ENCODE measurements around the gene LRRC52. TPM values are rescaled to one million over a fixed set of nuclear protein-coding genes. Genes with fewer than 3 reads are reported as not detected.

Gene LRRC52
- total RNA-seq, 6 experiments from 2014 or later, result not detected

DNA sequence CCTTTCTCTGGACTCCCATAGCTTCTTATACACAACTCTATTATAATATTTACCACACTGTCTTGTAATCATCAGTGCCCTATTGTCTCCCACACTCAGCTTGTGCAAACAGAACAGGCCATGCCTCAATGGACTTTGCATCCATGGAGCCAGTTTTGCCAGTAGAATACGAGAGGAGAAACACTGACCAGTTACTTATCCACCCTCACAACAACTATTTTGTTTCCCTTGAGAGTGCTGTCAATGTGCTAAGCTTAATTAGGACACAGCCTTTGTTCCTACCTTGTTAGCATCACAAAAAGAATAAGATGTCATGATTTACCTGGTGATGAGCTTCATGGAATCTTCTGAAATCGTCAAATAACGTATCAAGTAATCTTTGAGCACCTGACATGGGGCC is 18.1 kb upstream of the LRRC52 start:
- H3K27me3 ChIP-seq, result no peaks in the 10 kb centered on the region
- ATAC-seq (peak in 2 of 4 donors; percentile 59 to 64), DNase-seq (no peak)
- WGBS (ENCODE audit: insufficient coverage, low coverage, low lambda C conversion rate, missing lambda C conversion rate), result 51% methylated on average over 3 of the region's 3 CpGs
- H3K36me3 ChIP-seq, result no peaks in the 10 kb centered on the region
- TF ChIP-seq, protein P1, sequence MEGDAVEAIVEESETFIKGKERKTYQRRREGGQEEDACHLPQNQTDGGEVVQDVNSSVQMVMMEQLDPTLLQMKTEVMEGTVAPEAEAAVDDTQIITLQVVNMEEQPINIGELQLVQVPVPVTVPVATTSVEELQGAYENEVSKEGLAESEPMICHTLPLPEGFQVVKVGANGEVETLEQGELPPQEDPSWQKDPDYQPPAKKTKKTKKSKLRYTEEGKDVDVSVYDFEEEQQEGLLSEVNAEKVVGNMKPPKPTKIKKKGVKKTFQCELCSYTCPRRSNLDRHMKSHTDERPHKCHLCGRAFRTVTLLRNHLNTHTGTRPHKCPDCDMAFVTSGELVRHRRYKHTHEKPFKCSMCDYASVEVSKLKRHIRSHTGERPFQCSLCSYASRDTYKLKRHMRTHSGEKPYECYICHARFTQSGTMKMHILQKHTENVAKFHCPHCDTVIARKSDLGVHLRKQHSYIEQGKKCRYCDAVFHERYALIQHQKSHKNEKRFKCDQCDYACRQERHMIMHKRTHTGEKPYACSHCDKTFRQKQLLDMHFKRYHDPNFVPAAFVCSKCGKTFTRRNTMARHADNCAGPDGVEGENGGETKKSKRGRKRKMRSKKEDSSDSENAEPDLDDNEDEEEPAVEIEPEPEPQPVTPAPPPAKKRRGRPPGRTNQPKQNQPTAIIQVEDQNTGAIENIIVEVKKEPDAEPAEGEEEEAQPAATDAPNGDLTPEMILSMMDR (IDR thresholded peaks at IDR 0.05), result no peak
- no peak for TF ChIP-seq POLR2A (IDR thresholded peaks at IDR 0.05)
- H3K27ac ChIP-seq, result no peak overlapping the region
- intact Hi-C loops (cut with DNase I), result no loop called here
- H3K4me3 ChIP-seq, result no peak overlapping the region
- no peaks in the 10 kb centered on the region for H3K9me3 ChIP-seq
- peaks cover 0 to 2% (median 0%) of the 10 kb centered on the region in 4 donors for H3K4me1 ChIP-seq

DNA sequence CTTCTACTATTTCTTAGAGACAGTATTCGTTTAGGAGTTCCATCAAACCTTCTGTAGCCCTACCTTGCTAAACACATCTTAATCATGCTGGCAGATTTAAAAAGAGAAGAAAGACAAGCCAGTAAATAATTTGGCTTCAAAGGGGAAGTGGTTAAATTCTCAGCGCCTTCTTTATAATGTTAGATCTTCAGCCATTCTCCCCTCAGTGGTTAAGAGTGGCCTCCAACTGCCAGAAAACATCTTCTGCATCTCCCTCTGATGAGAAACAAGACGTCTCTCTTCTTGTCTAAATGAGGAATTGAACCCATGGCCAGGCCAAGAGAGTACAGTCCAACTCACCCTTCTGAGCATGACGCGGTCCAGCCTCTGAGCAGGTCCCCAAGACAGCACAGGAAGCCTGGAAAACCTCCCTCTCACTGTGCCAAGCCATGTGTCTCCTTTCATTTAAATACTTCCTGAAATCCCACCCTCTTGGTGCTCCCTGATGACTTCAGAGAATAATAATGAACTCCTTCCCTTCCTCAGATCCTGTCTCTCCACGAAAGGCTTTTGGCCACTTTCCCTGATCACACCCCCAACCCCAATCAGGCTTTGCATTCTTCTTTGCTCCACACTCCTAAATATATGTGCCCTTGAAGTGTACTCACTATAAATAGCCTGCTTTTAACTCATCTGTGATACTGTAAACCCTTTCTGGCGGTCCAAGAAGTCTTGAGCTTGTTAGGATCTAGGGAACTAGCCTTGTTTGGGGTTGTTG is 16.4 kb upstream of the LRRC52 start:
- Histone ChIP-seq H3K4me1 (peaks cover 0 to 15% (median 0%) of the 10 kb centered on the region in 4 donors), H3K36me3 (no peaks in the 10 kb centered on the region), H3K27ac (no peak overlapping the region), H3K27me3 (no peaks in the 10 kb centered on the region), H3K9me3 (no peaks in the 10 kb centered on the region), H3K4me3 (no peak overlapping the region)
- ATAC-seq (no peak), DNase-seq (no peak)
- intact Hi-C loops (cut with DNase I), result no loop called here
- 48% methylated on average over 6 of the region's 7 CpGs for WGBS (ENCODE audit: insufficient coverage, low coverage, low lambda C conversion rate, missing lambda C conversion rate)
- TF ChIP-seq, protein P1 (IDR thresholded peaks at IDR 0.05), result no peak
- no peak for TF ChIP-seq POLR2A (IDR thresholded peaks at IDR 0.05)

DNA sequence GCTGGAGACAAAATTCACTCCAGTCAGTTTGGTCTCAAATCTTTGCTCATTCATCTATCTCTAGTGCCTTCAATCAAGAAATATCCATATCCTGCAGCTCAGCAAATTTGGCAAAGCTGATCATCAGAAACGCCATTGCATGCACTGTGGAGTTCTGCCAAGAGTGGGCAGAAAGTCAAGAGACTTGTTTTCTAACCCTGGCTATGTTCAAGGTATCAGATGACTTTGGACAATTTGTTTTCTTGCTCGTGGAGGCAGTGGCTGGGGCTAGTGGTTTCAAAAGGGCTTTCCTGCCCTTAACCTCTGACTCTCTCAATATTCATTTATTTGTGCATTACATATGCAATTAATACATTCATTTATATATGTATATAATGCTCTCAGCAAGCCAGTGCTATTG is 12.8 kb upstream of the LRRC52 start:
- H3K4me1 ChIP-seq, result peaks cover 0 to 15% (median 0%) of the 10 kb centered on the region in 4 donors
- no peaks in the 10 kb centered on the region for H3K9me3 ChIP-seq
- no peaks in the 10 kb centered on the region for H3K36me3 ChIP-seq
- no peak overlapping the region for H3K27ac ChIP-seq
- H3K27me3 ChIP-seq, result no peaks in the 10 kb centered on the region
- no peak overlapping the region for H3K4me3 ChIP-seq
- 3% methylated on average over 2 of the region's 2 CpGs for WGBS (ENCODE audit: insufficient coverage, low coverage, low lambda C conversion rate, missing lambda C conversion rate)
- TF ChIP-seq, protein P1 (IDR thresholded peaks at IDR 0.05), result no peak
- TF ChIP-seq POLR2A (IDR thresholded peaks at IDR 0.05), result no peak
- ATAC-seq (peak; percentile 68 to 91 (median 82)), DNase-seq (peak in 2 of 3 donors; percentile 24 to 77)
- intact Hi-C loops (cut with DNase I), result no loop called here

DNA sequence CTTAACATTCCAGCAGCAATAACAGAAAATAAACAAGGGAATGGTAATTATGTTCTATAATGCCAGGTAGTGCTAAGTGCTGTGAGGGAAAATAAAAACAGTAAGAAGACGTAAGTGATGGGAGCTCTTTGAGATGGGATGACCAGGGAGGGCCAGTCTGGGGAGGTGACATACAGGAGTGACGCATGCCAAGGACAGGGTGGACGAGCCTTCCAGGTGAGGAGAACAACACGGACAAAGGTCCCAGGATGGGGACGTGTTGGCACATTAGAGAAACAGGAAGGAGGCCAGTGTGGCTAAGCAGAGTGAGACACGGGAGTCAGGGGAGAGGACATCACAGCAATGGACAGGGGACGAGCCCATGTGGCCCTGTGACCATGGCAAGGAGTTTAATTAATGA is 11.7 kb upstream of the LRRC52 start:
- Histone ChIP-seq H3K4me1 (peaks cover 0 to 15% (median 0%) of the 10 kb centered on the region in 4 donors), H3K27ac (no peak overlapping the region), H3K36me3 (no peaks in the 10 kb centered on the region), H3K9me3 (no peaks in the 10 kb centered on the region), H3K27me3 (no peaks in the 10 kb centered on the region), H3K4me3 (no peak overlapping the region)
- intact Hi-C loops (cut with DNase I), result no loop called here
- WGBS (ENCODE audit: insufficient coverage, low coverage, low lambda C conversion rate, missing lambda C conversion rate), result 37% methylated on average over 6 of the region's 7 CpGs
- ATAC-seq, result peak in 2 of 4 donors; percentile 37 to 40
- no peak for TF ChIP-seq POLR2A (IDR thresholded peaks at IDR 0.05)
- TF ChIP-seq, protein P1 (IDR thresholded peaks at IDR 0.05), result no peak
- no peak for DNase-seq
